Spleen (tissue), 7 donors: ENCODE results near the gene PAX2.

Experiments used
- CTCF ChIP-seq, 11 experiments: fragments of 200-600 bp in 7 of 11; fragments of 450-650 bp in 4 of 11; sonication (generic) in 4 of 11; IDR thresholded peaks in 8 of 11; conservative IDR thresholded peaks in 3 of 11; 1 replicate in 7 of 11; 2 replicates in 4 of 11; pipeline versions ENCODE4 v1.4.0 to v1.8.0; 2016 to 2021; ENCODE audit warnings: antibody characterized with exemption in 11 of 11, inconsistent platforms in 4 of 11, mild to moderate bottlenecking in 1 of 11
- POLR2A ChIP-seq, 3 donors: fragments of 450-650 bp; IDR thresholded peaks; one replicate each; pipeline ENCODE4 v1.5.1; 2017; ENCODE audit warnings: antibody characterized with exemption in 3 of 3, mild to moderate bottlenecking in 1 of 3
- donor health status: DM: no; HTN: no; CAD: no; lungs with moderate emphysema.
- donor health status: DM: no; HTN: no; CAD: no.
- donor health status: DM: no; HTN: no; CAD: no.

- TF ChIP-seq CTCF (IDR thresholded peaks at IDR 0.05 in 8 of 11, conservative IDR thresholded peaks at IDR 0.05 in 3 of 11) (no peak), POLR2A (IDR thresholded peaks at IDR 0.05) (no peak)
These were observed 119.6 kb downstream of the PAX2 start for GRCh38 chr10:100864978-100865377.
